Hematopoietic multipotent progenitor cell treated with erythropoietin and hydrocortisone succinate and interleukin-3 and kit ligand, for 4 days (in vitro differentiated cells): Measurements from ENCODE around the gene BOK.
"Not testable (repeated sequence)": the region's sequence is repeated elsewhere in the genome, so short reads cannot be mapped to it uniquely, and the experiment has no call there.

Experiments
- DNase-seq: peaks from one replicate; pipeline ENCODE4 v3.0.0-alpha.2; 2015

Gene BOK

DNA sequence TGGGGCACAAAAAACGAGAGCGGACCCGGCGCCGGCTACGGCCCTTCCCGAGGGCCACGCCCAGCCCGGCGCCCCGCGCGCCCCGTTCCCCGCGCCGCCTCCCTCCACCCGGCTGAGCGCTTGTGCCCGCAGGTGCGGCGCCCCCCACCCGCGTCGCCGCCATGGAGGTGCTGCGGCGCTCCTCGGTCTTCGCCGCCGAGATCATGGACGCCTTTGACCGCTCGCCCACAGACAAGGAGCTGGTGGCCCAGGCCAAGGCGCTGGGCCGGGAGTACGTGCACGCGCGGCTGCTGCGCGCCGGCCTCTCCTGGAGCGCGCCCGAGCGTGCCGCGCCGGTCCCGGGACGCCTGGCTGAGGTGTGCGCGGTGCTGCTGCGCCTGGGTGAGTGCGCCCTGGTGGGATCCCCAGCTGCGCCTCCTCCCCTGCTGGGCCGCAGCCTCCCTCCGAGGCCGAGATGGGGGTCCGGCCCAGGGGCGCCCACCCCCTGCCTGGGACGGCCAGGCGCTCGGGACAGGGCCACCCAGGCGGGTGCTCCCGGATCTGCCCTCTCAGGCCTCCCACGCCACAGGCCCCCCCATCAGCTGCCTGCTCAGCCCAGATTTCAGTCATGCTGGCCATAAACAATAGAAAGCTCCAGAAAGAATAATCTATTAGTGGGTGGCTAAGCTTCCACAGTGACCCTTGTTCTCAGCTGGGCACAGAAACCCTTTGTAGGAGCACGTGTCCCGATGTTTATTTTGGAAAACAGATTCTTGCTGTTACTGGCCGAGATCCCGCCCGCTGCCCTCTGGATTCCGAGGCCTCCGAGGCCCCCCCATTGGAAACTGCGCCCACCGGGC, 997 bp downstream of the BOK start:
- DNase-seq = peak; percentile 29

DNA sequence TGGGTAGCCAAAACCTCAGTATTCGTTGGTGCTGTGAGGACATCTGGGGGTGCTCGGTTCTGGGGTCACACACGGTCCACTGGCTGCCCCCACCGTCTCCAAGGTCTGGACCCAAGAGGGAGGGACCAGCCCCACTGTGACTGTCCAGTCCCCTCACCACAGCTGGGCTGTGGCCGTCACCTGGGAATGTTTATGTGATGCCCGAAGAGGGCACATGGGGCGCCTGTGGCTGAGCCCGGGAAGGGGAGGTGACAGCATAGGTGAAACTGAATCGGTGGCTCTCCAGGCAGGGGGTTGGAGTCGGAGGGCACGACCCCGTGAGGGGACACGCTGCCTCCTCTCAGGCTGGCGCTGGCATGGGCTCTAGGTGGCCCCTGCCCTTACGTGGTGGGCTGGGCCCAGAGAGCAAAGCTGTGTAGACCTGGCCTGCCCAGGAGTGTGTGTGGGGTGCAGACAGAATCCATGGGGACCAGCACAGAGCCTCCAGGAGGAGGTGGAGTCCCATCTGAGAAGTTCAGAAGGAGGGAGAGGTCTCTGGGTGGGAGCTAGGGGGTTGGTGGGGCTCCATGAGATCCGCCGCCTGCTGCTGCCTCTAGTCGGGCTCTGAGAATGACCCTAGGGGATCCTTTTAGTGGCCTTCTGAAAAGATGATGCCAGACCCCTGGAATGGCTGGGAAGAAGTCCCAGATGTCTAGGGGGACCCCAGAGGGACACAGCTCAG, 1.8 kb downstream of the BOK start:
- DNase-seq = no peak

DNA sequence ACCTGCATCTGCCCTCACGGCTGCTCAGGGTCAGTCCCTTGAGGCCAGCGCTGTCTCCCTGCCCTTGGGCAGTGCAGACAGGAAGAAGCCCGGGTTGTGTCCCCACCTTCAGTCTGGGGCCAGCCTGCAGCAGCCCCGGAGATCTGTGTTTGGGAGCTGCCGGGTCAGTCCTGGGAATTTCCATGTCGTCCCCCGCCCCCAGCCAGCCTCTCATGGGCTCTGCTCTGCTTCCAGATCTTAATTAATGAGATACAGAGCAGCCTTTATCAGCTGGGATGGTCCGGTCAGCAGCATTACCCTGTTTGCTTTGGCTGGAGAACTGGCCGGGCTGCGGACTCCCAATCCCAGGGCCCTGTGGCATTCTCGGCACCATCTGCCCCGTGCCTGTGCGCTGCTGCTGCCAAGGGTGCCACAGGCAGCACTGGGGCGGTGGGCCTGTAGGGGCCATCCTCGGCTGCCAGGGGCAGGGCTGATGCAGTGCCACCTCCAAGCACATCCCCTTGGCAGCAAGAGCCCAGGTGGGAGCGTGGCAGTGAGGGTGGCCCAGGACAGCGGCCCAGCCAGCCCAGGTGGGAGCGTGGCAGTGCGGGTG, 2.4 kb downstream of the BOK start:
- no peak for DNase-seq

DNA sequence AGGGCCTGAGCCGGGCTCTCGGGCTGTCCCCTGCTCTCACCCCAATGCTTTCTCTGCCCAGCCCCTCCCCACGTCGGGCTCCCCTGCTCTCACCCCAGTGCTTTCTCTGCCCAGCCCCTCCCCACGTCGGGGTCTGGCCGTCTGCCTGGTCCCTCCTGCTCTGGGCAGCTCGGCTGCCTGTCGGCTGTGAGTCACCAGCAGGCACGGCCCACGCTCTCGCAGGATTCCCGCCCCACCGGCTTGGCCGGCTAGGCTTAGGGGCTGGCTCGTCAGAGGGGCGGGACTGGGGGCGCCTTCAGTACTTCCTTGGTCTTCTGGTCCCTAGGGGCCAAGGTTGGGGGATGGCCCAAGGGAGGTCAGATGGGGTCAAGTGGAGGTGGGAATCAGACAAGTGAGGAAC, 3.3 kb downstream of the BOK start:
- DNase-seq = no peak

DNA sequence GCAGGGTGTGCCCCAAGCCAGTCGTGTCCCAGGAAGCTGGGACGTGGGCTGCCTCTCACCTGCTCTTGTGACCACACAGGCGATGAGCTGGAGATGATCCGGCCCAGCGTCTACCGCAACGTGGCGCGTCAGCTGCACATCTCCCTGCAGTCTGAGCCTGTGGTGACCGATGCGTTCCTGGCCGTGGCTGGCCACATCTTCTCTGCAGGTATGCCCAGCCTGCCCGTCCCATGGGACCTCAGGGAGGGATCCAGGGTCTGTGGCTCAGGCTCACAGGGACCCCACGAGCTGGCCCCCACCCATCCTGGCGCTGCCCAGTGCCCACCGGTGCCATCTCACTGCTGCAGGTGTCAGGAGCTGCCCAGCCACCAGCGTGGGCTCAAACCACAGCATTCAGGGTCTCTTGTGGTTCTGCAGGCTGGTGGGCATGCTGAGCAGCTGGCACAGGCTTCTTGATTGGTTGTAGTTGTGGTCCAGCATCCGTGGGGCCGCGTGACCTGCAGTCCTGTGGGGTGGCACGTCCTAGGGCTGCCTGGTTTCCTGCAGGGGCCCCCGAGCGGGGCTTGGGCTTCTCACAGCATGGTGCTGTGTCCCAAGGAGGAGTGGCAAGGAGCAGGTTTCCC, 3.8 kb downstream of the BOK start:
- DNase-seq = no peak

DNA sequence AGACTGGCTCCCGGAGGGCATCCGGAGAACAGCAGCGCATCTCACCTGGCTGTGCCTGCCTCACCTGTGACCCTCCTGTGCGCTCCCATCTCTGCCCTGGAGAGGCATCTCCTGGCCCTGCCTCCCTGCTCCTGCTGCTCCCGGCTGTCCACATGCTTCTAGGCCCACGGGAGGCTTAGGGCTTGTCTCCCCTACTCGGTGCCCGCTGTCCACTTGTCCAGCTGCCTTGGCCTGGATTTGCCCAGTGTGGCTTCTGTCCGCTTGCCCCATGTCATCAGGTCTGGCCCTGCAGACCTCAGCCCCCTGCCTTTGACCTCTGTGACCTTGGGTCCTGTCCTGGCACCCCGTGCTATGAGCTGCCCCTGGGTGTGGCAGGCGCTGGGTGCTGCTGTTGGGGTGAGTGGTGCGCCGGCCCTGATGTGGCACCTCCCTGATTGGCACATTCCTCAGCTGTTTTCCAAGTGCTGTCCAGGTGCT, 4.5 kb downstream of the BOK start:
- DNase-seq = no peak

DNA sequence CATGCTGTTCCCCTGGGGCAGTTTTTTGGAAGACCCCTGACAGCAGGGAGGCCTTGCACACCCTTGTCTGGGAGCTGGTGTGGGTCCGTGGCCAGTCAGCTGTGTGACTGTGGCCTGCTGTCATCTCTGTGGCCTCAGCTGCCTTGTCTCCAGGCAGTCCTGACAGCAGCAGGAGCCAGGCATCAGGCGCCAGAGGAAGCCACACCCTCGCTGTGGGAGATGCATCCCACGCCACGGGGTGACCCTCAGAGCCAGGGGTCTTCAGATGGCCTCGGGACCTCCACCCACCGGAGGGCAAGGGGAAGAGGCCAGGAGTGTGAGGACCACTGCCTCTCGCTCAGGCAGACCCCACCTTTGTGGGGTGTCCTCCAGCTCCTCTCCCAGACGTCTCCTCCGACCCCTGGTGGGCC, 5.0 kb downstream of the BOK start:
- no peak for DNase-seq

DNA sequence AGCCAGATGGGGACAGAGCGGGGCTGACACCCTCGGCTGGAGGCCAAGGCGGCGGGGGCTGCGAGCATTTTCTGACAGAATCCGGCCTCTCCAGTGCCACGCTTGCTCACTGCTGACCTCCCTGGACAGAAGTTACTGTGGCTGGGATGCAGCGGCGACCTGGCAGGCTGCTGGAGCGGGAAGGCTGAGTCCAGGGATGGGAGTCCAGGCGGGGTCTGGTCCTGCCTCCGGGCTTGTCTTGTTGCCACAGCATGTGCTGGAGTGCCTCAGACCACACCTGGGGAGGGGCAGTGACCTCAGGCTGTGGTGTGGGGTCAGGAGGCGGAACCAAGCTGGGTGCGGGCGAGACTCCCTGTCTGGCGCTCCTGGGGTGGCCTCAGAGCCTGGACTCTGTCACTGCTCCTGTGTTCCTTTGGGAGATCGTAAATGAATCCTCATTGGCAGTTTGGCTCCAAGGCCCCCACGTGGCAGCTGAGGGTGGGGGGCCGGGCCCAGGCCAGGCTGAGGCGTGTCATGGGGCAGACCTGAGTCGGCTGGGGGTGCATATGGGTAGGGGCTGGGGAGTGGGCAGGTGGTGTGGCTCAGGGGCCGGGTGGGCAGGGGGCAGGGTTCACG, 5.5 kb downstream of the BOK start:
- DNase-seq = no peak

DNA sequence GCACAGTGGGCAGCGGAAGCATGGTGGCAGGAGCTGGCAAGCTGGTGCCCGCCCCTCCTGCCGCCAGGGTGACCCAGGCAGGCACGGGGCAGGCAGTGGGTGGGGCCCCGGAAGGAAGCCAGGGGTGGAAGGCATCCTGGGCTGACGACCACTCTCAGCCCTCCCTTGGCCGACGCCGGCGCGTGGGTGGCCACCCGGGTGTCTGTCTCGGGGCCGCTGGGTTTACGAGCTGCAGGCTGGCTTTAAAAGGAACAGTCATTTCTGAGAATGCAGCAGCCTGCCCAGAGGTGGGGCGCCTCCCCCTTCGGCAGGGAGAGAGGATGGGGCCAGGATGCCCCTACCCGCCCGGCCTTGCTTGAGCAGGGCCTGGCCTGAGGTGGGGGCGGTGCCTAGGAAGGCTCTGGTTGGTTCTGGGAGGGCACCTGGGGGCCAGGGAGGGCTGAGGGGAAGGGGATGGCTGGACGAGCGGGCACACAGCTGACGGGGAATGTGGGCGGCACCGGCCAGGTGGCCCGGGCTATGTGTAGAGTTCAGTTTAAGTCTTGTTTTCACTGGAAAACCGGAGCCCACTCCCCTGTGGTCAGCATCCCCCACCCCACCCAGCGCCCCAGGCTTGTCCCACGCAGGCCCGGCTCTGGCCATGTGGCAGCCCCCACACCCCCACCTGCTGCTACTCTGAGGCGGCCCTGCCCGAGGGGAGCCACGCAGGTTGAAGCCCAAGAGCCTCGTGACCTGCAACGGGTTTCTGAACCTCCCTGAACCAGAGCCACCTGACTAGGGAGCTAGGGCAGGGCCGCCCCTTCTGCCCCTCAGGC, 6.3 kb downstream of the BOK start:
- DNase-seq = no peak

DNA sequence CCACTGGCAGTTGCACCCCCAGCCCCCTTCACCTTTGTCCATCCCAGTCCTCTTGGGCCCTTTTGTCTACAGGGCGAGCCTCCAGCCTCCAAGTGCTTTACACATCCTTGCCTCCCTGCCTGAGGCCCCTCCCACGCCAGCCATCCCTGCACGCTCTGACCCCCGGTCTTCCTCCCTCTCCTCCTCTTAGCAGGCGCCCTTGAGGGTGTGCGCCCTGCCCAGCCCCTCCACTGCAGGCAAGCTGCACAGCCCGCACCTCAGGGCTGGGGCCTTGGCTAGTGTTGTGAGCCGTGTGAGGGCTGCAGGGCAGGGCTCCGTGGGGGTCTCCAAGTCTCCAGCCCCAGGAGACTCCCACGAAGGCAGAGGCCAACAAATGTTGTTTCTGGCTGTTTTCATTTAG, 6.9 kb downstream of the BOK start:
- no peak for DNase-seq

DNA sequence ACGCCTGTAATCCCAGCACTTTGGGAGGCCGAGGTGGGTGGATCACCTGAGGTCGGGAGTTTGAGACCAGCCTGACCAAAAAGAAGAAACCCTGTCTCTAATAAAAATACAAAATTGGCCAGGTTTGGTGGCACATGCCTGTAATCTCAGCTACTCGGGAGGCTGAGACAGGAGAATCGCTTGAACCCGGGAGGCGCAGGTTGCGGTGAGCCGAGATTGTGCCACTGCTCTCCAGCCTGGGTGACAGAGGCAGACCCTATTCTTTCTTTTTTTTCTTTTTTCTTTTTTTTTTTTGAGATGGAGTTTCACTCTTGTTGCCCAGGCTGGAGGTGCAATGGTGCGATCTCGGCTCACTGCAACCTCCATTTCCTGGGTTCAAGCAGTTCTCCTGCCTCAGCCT, 7.5 kb downstream of the BOK start:
- DNase-seq = not testable (repeated sequence)

DNA sequence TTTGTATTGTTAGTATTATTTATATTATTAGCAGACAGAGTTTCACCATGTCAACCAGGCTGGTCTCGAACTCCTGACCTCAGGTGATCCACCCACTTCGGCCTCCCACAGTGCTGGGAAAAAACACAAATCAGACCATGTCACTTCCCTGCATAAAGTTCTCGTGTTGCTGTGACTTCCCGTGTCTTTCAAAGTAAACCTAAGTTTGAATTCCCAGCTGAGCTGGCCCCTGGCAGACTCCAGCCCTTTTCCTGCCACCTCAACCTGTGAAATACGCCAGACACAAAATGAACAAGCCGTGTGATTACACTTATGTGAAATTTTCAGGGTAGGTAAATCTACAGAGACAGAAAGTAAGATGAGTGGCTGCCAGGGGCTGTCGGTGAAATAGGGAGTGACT, 7.9 kb downstream of the BOK start:
- DNase-seq = no peak

DNA sequence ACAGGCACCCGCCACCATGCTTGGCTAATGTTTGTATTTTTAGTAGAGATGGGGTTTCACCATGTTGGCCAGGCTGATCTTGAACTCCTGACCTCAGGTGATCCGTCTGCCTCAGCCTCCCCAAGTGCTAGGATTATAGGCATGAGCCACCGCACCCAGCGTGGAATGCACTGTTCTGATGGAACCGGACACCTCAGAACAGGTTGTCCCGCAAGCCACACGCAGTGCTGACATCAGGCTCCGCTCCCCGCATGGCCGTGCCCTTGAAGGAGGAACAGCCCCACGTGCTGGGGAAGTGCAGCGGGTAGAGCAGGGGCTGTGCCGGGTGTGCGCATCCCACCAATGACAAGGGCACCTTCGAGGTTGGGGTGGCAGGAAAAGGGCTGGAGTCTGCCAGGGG, 8.7 kb downstream of the BOK start:
- not testable (repeated sequence) for DNase-seq

DNA sequence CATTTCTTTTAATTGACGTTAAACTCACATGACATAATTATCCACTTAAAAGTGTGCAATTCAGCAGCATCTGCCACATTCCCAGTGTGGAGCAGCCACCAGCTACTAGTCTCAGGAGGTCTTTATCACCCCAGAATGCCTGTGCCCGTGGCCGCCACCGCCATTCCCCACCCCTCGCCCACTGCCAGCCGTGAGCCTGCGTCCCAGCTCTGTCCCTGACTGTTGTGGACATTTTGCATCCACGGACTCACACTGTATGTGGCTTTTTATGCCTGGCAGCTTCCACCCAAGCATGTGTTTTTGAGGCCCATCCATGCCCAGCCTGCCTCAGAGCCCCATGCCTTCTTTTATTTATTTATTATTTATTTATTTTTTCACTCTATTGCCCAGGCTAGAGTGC, 9.2 kb downstream of the BOK start:
- no peak for DNase-seq

DNA sequence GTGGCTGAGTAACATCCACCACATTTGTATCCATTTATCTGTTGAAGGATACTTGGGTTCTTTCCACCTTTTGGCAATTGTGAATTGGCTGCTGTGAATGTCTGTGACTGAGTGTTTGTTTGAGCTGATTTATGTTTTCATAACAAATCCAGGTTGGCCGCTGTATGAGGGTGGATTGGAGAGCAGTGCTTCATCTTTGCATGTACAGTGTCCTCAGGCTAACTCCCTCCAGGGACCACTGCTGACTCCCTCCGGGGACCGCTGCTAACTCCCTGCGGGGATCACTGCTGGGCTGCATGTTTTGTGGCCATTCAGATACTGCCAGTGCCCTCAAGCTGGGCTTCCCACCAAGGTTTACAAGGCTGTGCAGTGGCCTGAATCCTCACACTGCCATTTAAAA, 10.2 kb downstream of the BOK start:
- no peak for DNase-seq

DNA sequence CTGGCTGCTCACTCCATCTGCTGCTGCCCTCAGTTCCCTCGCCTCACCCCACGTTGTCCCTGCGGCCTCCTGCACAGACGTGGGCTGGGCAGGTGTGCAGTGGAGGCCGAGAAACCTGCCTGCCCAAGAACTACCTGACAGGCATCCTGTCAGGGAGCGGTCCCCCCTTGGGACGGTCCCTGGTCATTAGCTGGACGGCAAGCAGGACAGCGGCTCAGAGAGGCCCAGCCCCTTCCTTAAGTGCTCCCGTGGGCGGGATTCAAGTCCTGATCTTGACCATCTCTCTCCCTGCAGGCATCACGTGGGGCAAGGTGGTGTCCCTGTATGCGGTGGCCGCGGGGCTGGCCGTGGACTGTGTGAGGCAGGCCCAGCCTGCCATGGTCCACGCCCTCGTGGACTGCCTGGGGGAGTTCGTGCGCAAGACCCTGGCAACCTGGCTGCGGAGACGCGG, 11.3 kb downstream of the BOK start:
- DNase-seq = no peak

DNA sequence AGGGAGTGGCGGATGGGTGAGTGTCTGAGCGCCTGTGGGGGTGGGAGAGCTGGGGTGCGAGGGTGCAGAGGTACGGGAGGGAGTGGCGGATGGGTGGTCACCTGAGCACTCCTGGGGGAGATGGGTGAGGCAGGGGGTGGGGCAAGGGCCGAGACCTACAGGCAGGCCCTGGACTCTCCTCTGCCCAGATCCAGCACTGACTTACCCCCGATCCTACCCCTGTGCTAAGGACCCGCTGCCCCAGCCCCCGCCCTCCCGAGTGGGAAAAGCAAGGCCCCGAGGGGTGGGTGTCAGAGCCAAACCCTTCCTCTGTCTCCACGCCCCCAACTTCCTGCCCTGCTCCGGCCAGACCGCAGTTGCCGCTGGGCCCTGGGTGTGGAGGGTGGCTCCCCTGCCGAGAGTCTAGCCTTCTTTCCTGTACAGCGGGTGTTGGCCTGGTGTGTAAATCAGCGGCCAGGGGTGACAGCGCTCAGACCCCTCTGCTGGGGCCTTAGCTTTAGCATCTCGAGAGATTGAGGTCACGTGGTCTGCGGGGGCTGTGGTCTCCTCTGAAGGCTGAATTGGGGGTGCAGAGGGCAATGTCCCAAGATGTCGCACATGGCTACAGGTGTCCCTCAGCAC, 12.5 kb downstream of the BOK start:
- peak; percentile 65 for DNase-seq

DNA sequence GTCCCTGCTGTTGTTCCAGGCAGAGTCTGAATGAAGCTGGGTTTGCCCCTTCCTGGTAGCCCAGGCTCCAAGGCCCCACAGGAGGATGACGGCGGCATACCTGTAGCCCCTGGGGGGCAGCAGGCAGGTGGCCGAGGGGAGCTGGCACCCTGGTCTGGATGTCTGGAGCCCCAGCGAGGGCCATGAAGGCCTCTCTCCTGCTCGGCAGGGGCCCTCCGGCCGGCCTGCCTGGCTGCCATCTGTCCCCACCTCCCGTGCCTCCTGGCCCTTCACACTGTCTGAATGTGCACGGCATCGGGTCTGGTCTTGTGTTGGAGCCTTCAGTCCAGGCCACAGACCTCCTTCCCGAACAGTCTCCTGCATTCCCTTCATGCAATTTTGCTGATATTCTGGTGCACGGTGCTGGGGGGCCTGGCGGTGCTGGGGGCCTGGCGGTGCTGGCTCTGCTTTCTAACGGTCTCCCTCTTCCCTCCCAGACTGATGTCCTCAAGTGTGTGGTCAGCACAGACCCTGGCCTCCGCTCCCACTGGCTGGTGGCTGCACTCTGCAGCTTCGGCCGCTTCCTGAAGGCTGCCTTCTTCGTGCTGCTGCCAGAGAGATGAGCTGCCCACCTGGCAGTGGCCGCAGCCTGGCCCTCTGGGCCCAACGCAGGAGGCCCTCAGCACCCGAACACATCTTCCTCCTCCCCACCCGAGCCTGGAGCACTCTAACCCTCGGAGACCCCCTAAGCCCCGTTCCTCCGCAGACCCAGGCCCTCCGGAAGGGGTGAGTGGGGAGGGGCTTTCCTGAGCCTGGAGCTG, 13.5 kb downstream of the BOK start:
- DNase-seq = no peak

DNA sequence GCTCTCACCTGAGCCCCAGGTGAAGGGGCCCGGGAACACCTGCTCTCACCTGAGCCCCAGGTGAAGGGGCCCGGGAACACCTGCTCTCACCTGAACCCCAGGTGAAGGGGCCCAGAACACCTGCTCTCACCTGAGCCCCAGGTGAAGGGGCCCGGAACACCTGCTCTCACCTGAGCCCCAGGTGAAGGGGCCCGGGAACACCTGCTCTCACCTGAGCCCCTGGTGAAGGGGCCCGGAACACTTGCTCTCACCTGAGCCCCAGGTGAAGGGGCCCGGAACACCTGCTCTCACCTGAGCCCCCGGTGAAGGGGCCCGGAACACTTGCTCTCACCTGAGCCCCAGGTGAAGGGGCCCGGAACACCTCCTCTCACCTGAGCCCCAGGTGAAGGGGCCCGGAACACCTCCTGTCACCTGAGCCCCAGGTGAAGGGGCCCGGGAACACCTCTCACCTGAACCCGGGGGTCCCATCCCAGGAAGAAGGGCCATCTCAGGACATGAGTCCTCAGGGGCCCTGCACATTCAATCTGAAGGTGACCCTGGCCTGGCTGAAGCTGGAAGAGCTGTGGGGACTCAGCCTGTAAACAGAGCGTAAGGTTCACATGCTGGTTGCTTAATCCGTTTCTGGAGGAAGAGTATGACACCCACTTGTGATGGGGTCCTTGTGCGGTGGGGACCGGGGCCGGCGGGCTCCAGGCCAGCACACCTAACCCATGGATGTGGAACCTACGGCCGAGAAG, 14.5 kb downstream of the BOK start:
- peak; percentile 34 for DNase-seq

DNA sequence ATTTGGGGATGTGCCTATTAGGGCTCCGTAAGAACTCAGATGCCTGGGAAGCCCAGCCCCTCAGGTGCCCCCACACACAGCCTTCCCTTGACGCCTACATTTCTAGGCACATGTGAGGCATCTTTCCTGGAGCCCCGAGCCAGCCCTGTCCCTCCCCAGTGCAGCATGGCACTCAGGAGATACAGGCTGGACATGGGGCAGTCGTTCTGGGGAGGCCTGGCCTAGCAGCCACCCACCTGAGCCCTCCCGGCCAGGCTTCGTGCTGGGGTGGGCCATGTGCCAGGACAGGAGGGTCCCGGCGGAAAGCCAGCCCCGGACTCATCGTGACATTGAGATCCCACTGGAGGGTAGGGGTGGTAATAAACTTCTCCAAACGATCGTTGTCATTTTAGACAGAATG, 15.2 kb downstream of the BOK start:
- DNase-seq = no peak
